ENCODE data around the gene D2HGDH.

D2HGDH gene

DNA sequence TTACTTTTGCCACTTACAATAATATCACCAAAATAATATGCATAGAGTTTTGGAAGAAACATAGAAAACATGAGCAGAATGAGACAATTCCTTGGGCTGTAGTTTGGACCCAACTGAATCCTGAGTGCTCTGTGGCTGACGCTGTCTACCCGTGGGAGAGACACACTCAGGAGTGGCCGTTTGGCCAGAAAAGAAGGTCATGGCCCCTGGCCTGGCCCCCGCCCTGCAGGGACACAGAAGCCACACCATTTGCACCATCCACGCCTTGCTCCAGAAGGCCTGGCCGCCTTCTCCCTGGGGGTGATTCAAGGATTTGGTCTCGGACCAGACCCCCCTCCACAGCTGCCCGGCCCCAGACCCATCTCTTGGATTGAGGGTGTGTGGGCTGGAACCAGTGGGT, 6.4 kb upstream of the D2HGDH start:
- Histone ChIP-seq H3F3A (ENCODE audit: insufficient read depth, low read length) (no peaks in the 10 kb centered on the region), H2AFZ (ENCODE audit: low read length) (no peak overlapping the region), H3K79me2 (ENCODE audit: low read length) (no peaks in the 10 kb centered on the region), H3K4me1 (ENCODE audit: low read length) (no peaks in the 10 kb centered on the region), H3K27ac (ENCODE audit: low read length) (no peak overlapping the region), H3K9me3 (replicated peaks; ENCODE audit: insufficient read depth, low read length) (no peaks in the 10 kb centered on the region), H4K20me1 (ENCODE audit: insufficient read depth, low read length) (no peaks in the 10 kb centered on the region), H3K9ac (ENCODE audit: low read length) (no peak overlapping the region), H3K9me2 (replicated peaks; ENCODE audit: insufficient read depth, low read length) (no peaks in the 10 kb centered on the region), H3K36me3 (replicated peaks; ENCODE audit: insufficient read depth, low read length) (no peaks in the 10 kb centered on the region), H3K4me2 (ENCODE audit: low read depth, low read length) (no peak overlapping the region), H3K4me3 (ENCODE audit: low read length) (no peak overlapping the region), H3K27me3 (replicated peaks; ENCODE audit: insufficient read depth, low read length) (no peaks in the 10 kb centered on the region)
- TF ChIP-seq, protein P1, sequence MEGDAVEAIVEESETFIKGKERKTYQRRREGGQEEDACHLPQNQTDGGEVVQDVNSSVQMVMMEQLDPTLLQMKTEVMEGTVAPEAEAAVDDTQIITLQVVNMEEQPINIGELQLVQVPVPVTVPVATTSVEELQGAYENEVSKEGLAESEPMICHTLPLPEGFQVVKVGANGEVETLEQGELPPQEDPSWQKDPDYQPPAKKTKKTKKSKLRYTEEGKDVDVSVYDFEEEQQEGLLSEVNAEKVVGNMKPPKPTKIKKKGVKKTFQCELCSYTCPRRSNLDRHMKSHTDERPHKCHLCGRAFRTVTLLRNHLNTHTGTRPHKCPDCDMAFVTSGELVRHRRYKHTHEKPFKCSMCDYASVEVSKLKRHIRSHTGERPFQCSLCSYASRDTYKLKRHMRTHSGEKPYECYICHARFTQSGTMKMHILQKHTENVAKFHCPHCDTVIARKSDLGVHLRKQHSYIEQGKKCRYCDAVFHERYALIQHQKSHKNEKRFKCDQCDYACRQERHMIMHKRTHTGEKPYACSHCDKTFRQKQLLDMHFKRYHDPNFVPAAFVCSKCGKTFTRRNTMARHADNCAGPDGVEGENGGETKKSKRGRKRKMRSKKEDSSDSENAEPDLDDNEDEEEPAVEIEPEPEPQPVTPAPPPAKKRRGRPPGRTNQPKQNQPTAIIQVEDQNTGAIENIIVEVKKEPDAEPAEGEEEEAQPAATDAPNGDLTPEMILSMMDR (IDR thresholded peaks at IDR 0.05; ENCODE audit: low read length), result no peak
- no peak for TF ChIP-seq EZH2phosphoT487 (IDR thresholded peaks at IDR 0.05; ENCODE audit: low read length)
- TF ChIP-seq EZH2 (optimal IDR thresholded peaks at IDR 0.05; ENCODE audit: low read depth, low read length), result no peak
- DNase-seq, result no peak

DNA sequence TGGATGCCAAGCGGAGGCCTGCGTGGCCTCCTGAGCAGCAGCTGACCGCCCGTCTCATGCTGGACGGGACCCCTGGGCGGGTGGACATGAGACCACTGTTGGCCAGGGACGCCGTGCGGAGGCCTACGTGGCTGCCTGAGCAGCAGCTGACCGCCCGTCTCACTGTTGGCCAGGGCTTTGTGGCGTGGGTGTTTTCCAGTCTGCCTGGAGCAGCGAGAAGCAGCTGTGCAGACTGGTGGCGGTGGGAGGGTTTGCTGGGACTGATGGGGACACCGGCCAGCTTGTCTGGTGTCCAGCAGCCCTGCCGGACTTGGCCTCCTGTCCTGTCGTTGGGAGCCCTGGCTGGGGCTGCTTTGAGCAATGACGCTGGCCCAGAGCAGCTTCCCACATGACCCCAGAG, 5.8 kb upstream of the D2HGDH start:
- H3K4me1 ChIP-seq (ENCODE audit: low read length), result no peaks in the 10 kb centered on the region
- H4K20me1 ChIP-seq (ENCODE audit: insufficient read depth, low read length), result no peaks in the 10 kb centered on the region
- H2AFZ ChIP-seq (ENCODE audit: low read length), result no peak overlapping the region
- H3K4me3 ChIP-seq (ENCODE audit: low read length), result no peak overlapping the region
- H3K27ac ChIP-seq (ENCODE audit: low read length), result no peak overlapping the region
- H3F3A ChIP-seq (ENCODE audit: insufficient read depth, low read length), result no peaks in the 10 kb centered on the region; the same call in 1 of the 2 replicates
- H3K9ac ChIP-seq (ENCODE audit: low read length), result no peak overlapping the region
- no peak for DNase-seq
- TF ChIP-seq EZH2phosphoT487 (IDR thresholded peaks at IDR 0.05; ENCODE audit: low read length) (no peak), EZH2 (optimal IDR thresholded peaks at IDR 0.05; ENCODE audit: low read depth, low read length) (no peak)
- TF ChIP-seq, protein P1 (IDR thresholded peaks at IDR 0.05; ENCODE audit: low read length), result no peak
- H3K4me2 ChIP-seq (ENCODE audit: low read depth, low read length), result no peak overlapping the region
- H3K9me3 ChIP-seq (replicated peaks; ENCODE audit: insufficient read depth, low read length), result no peaks in the 10 kb centered on the region
- H3K79me2 ChIP-seq (ENCODE audit: low read length), result no peaks in the 10 kb centered on the region
- no peaks in the 10 kb centered on the region for H3K9me2 ChIP-seq (replicated peaks; ENCODE audit: insufficient read depth, low read length)
- no peaks in the 10 kb centered on the region for H3K27me3 ChIP-seq (replicated peaks; ENCODE audit: insufficient read depth, low read length)
- H3K36me3 ChIP-seq (replicated peaks; ENCODE audit: insufficient read depth, low read length), result no peaks in the 10 kb centered on the region

DNA sequence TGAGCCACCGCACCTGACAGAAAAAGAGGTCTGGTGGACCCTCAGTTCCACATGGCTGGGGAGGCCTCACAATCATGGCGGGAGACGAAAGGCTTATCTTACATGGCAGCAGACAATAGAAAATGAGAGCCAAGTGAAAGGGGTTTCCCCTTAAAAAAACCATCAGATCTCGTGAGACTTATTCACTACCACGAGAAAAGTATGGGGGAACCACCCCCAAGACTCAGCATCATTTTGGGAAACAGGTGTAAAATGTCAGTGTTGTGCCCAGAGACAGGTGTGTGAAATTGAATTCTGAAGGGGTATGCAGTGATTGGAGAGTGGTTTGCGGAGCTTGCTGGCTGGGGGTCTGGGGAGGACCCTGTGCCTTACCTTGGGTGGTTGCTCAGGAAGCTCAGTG, 4.6 kb upstream of the D2HGDH start:
- Histone ChIP-seq H3K9me3 (replicated peaks; ENCODE audit: insufficient read depth, low read length) (no peaks in the 10 kb centered on the region), H3K4me3 (ENCODE audit: low read length) (no peak overlapping the region), H3K27me3 (replicated peaks; ENCODE audit: insufficient read depth, low read length) (no peaks in the 10 kb centered on the region), H3K4me2 (ENCODE audit: low read depth, low read length) (no peak overlapping the region), H3K27ac (ENCODE audit: low read length) (no peak overlapping the region), H3K9me2 (replicated peaks; ENCODE audit: insufficient read depth, low read length) (no peaks in the 10 kb centered on the region), H4K20me1 (ENCODE audit: insufficient read depth, low read length) (no peaks in the 10 kb centered on the region), H3K9ac (ENCODE audit: low read length) (no peak overlapping the region), H3F3A (ENCODE audit: insufficient read depth, low read length) (no peaks in the 10 kb centered on the region; the same call in 1 of the 2 replicates), H3K4me1 (ENCODE audit: low read length) (no peaks in the 10 kb centered on the region; the same call in 1 of the 2 replicates), H3K79me2 (ENCODE audit: low read length) (no peaks in the 10 kb centered on the region), H2AFZ (ENCODE audit: low read length) (no peak overlapping the region), H3K36me3 (replicated peaks; ENCODE audit: insufficient read depth, low read length) (no peaks in the 10 kb centered on the region)
- DNase-seq, result no peak
- TF ChIP-seq, protein P1 (IDR thresholded peaks at IDR 0.05; ENCODE audit: low read length), result no peak
- TF ChIP-seq EZH2 (optimal IDR thresholded peaks at IDR 0.05; ENCODE audit: low read depth, low read length) (no peak), EZH2phosphoT487 (IDR thresholded peaks at IDR 0.05; ENCODE audit: low read length) (no peak)
